Ishikawa (cell line): ENCODE results near the gene F13A1.

ENCODE experiments used
- CEBPB ChIP-seq: IDR thresholded peaks from 2 replicates; pipeline ENCODE4 v1.6.1; 2012
- CREB1 ChIP-seq: IDR thresholded peaks from 2 replicates; pipeline ENCODE4 v1.6.1; 2012; ENCODE audit warnings: low read depth
- EGR1 ChIP-seq: IDR thresholded peaks from 2 replicates; pipeline ENCODE4 v1.6.1; 2012
- EP300 ChIP-seq: IDR thresholded peaks from 2 replicates; pipeline ENCODE4 v1.6.1; 2012; ENCODE audit warnings: borderline replicate concordance
- FOXM1 ChIP-seq: IDR thresholded peaks from 2 replicates; pipeline ENCODE4 v1.6.1; 2012; ENCODE audit warnings: low read depth, borderline replicate concordance
- MAX ChIP-seq: IDR thresholded peaks from 2 replicates; pipeline ENCODE4 v1.6.1; 2012
- RAD21 ChIP-seq: IDR thresholded peaks from 2 replicates; pipeline ENCODE4 v1.6.1; 2012; ENCODE audit warnings: low read depth
- TAF1 ChIP-seq: IDR thresholded peaks from 2 replicates; pipeline ENCODE4 v1.6.1; 2012; ENCODE audit warnings: low read depth, mild to moderate bottlenecking
- TCF12 ChIP-seq: IDR thresholded peaks from 2 replicates; pipeline ENCODE4 v1.6.1; 2012; ENCODE audit warnings: low read depth
- TEAD4 ChIP-seq: IDR thresholded peaks from 2 replicates; pipeline ENCODE4 v1.6.1; 2012
- YY1 ChIP-seq: IDR thresholded peaks from 2 replicates; pipeline ENCODE4 v1.6.1; 2012; ENCODE audit warnings: low read depth
- ZBTB7A ChIP-seq: IDR thresholded peaks from 2 replicates; pipeline ENCODE4 v1.6.1; 2012; ENCODE audit warnings: low read depth
- TF ChIP-seq, protein P1 (sequence below): IDR thresholded peaks from 2 replicates; pipeline ENCODE4 v1.6.1; 2012; ENCODE audit warnings: low read depth, mild to moderate bottlenecking
- TF ChIP-seq, protein P2 (sequence below): IDR thresholded peaks from 2 replicates; pipeline ENCODE4 v1.6.1; 2012

GRCh38 chr6:6180684-6181083 lies 139.8 kb downstream of the F13A1 start:
- no peak for TF ChIP-seq CEBPB
- no peak for TF ChIP-seq CREB1
- TF ChIP-seq, protein P1, sequence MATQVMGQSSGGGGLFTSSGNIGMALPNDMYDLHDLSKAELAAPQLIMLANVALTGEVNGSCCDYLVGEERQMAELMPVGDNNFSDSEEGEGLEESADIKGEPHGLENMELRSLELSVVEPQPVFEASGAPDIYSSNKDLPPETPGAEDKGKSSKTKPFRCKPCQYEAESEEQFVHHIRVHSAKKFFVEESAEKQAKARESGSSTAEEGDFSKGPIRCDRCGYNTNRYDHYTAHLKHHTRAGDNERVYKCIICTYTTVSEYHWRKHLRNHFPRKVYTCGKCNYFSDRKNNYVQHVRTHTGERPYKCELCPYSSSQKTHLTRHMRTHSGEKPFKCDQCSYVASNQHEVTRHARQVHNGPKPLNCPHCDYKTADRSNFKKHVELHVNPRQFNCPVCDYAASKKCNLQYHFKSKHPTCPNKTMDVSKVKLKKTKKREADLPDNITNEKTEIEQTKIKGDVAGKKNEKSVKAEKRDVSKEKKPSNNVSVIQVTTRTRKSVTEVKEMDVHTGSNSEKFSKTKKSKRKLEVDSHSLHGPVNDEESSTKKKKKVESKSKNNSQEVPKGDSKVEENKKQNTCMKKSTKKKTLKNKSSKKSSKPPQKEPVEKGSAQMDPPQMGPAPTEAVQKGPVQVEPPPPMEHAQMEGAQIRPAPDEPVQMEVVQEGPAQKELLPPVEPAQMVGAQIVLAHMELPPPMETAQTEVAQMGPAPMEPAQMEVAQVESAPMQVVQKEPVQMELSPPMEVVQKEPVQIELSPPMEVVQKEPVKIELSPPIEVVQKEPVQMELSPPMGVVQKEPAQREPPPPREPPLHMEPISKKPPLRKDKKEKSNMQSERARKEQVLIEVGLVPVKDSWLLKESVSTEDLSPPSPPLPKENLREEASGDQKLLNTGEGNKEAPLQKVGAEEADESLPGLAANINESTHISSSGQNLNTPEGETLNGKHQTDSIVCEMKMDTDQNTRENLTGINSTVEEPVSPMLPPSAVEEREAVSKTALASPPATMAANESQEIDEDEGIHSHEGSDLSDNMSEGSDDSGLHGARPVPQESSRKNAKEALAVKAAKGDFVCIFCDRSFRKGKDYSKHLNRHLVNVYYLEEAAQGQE = no peak
- TF ChIP-seq EGR1 = no peak
- TF ChIP-seq, protein P2, sequence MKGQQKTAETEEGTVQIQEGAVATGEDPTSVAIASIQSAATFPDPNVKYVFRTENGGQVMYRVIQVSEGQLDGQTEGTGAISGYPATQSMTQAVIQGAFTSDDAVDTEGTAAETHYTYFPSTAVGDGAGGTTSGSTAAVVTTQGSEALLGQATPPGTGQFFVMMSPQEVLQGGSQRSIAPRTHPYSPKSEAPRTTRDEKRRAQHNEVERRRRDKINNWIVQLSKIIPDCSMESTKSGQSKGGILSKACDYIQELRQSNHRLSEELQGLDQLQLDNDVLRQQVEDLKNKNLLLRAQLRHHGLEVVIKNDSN = no peak
- no peak for TF ChIP-seq RAD21
- no peak for TF ChIP-seq YY1
- no peak for TF ChIP-seq ZBTB7A
- TF ChIP-seq EP300 = no peak
- TF ChIP-seq FOXM1 = no peak
- TF ChIP-seq TAF1 = no peak
- no peak for TF ChIP-seq TEAD4
- no peak for TF ChIP-seq MAX
- TF ChIP-seq TCF12 = no peak
